Upper lobe of right lung (tissue), 1 donor: ENCODE measurements around the gene MEOX2. TPM values are rescaled to one million over a fixed set of nuclear protein-coding genes. Genes with fewer than 3 reads are reported as not detected.

Source experiments
- ATAC-seq: fragments of 200-7000 bp; cut with Tn5 transposase; one replicate; pipeline ENCODE4 v1.9.1; 2020; ENCODE audit warnings: mild to moderate bottlenecking, moderate library complexity
- DNase-seq: peaks from one replicate; pipeline ENCODE4 v3.0.0-alpha.2; 2020
- H3K27ac ChIP-seq: fragments of 200-600 bp; one replicate; pipeline ENCODE4 v1.8.0; 2022
- H3K27me3 ChIP-seq: fragments of 200-600 bp; one replicate; pipeline ENCODE4 v1.8.0; 2022; ENCODE audit warnings: mild to moderate bottlenecking
- H3K36me3 ChIP-seq: fragments of 200-600 bp; one replicate; pipeline ENCODE4 v1.8.0; 2022
- H3K4me1 ChIP-seq: fragments of 200-600 bp; one replicate; pipeline ENCODE4 v1.8.0; 2022
- H3K4me3 ChIP-seq: fragments of 200-600 bp; one replicate; pipeline ENCODE4 v1.8.0; 2022; ENCODE audit warnings: mild to moderate bottlenecking
- H3K9me3 ChIP-seq: fragments of 200-600 bp; one replicate; pipeline ENCODE4 v1.8.0; 2022
- intact Hi-C: fragments of 100-400 bp; cut with DNase I; formaldehyde crosslinking; loops from one replicate; pipeline ENCODE4 v1.11.0; 2022
- total RNA-seq: library from RNA; stranded (reverse); fragmentation: NEBNext Ultra II Directional; extraction: Animal tissue kit (Norgen Biotek cat#: 25700); gene quantifications from one replicate; pipeline ENCODE4 v1.2.1, GENCODE V29; 2021
- TF ChIP-seq, protein P1 (sequence below): fragments of 200-600 bp; IDR thresholded peaks from one replicate; pipeline ENCODE4 v1.8.0; 2022; ENCODE audit warnings: antibody characterized with exemption
- donor health status: DM: no; HTN: yes; CAD: no; lungs with severe emphysema.

MEOX2 gene
- total RNA-seq, 1 donor from 2014 or later: 21.9 TPM

- Histone ChIP-seq H3K27ac (no peak overlapping the region), H3K27me3 (no peaks in the 10 kb centered on the region), H3K4me1 (no peaks in the 10 kb centered on the region), H3K36me3 (peaks cover 3% of the 10 kb centered on the region), H3K4me3 (no peak overlapping the region), H3K9me3 (no peaks in the 10 kb centered on the region)
- TF ChIP-seq, protein P1, sequence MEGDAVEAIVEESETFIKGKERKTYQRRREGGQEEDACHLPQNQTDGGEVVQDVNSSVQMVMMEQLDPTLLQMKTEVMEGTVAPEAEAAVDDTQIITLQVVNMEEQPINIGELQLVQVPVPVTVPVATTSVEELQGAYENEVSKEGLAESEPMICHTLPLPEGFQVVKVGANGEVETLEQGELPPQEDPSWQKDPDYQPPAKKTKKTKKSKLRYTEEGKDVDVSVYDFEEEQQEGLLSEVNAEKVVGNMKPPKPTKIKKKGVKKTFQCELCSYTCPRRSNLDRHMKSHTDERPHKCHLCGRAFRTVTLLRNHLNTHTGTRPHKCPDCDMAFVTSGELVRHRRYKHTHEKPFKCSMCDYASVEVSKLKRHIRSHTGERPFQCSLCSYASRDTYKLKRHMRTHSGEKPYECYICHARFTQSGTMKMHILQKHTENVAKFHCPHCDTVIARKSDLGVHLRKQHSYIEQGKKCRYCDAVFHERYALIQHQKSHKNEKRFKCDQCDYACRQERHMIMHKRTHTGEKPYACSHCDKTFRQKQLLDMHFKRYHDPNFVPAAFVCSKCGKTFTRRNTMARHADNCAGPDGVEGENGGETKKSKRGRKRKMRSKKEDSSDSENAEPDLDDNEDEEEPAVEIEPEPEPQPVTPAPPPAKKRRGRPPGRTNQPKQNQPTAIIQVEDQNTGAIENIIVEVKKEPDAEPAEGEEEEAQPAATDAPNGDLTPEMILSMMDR: no peak
- intact Hi-C loops: no loop called here
- ATAC-seq: no peak
- DNase-seq: no peak
Measured at GRCh38 chr7:15625466-15625865, 61.0 kb downstream of the MEOX2 start.

GRCh38 chr7:15621468-15621867, 65.0 kb downstream of the MEOX2 start:
- H3K36me3 ChIP-seq: peaks cover 3% of the 10 kb centered on the region
- TF ChIP-seq, protein P1: no peak
- H3K27ac ChIP-seq: no peak overlapping the region
- H3K4me3 ChIP-seq: no peak overlapping the region
- H3K9me3 ChIP-seq: no peaks in the 10 kb centered on the region
- ATAC-seq (no peak), DNase-seq (no peak)
- H3K4me1 ChIP-seq: no peaks in the 10 kb centered on the region
- intact Hi-C loops: no loop called here
- no peaks in the 10 kb centered on the region for H3K27me3 ChIP-seq

- no peak for ATAC-seq
Measured at GRCh38 chr7:15620491-15621185, 65.8 kb downstream of the MEOX2 start.

GRCh38 chr7:15618275-15618674, 68.2 kb downstream of the MEOX2 start:
- no peak overlapping the region for H3K4me3 ChIP-seq
- H3K36me3 ChIP-seq: no peaks in the 10 kb centered on the region
- no peaks in the 10 kb centered on the region for H3K4me1 ChIP-seq
- H3K27ac ChIP-seq: no peak overlapping the region
- H3K9me3 ChIP-seq: no peaks in the 10 kb centered on the region
- DNase-seq (no peak), ATAC-seq (no peak)
- intact Hi-C loops: no loop called here
- H3K27me3 ChIP-seq: no peaks in the 10 kb centered on the region
- TF ChIP-seq, protein P1: no peak

More at GRCh38 chr7:15620491-15621185, 65.8 kb downstream of the MEOX2 start:
- H3K27me3 ChIP-seq: no peaks in the 10 kb centered on the region
- no peak for DNase-seq
- H3K36me3 ChIP-seq: peaks cover 3% of the 10 kb centered on the region
- H3K4me1 ChIP-seq: no peaks in the 10 kb centered on the region
- TF ChIP-seq, protein P1: no peak
- intact Hi-C loops: no loop called here
- H3K4me3 ChIP-seq: no peak overlapping the region
- H3K27ac ChIP-seq: peak overlapping the region; percentile 2
- no peaks in the 10 kb centered on the region for H3K9me3 ChIP-seq

DNA sequence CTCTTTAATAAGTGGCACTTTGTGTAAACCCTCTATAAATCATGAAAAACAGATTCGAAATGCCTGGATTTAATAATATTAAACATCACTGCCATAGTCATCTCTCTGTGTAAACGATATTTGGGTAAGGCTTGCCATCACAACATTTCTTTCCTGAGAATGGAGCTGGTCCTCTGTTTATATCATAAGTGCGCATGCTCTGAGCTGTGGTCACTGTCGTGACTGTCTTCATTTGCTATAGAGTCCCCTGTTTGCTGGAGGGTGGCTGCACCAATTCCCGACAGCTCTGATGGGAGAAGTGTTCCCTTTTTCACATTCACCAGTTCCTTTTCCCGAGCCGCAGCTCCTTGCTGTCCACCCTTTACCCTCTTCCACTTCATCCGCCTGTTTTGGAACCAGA, 74.3 kb downstream of the MEOX2 start:
- intact Hi-C loops: no loop called here
- ATAC-seq: no peak
- H3K4me1 ChIP-seq: no peaks in the 10 kb centered on the region
- H3K4me3 ChIP-seq: no peak overlapping the region
- H3K9me3 ChIP-seq: no peaks in the 10 kb centered on the region
- no peaks in the 10 kb centered on the region for H3K27me3 ChIP-seq
- H3K27ac ChIP-seq: no peak overlapping the region
- H3K36me3 ChIP-seq: no peaks in the 10 kb centered on the region
- TF ChIP-seq, protein P1: no peak
- no peak for DNase-seq
